ENCODE measurements around the gene VPS39.

VPS39 gene

GRCh38 chr15:42135351-42135750 lies 72.8 kb downstream of the VPS39 start:
- DNase-seq (ENCODE audit: low read depth): no peak
- no peak overlapping the region for H3K4me3 ChIP-seq (ENCODE audit: low read depth, low read length)
- in situ Hi-C loops (cut with HindIII; ENCODE audit: low sequenced_read_pairs): no loop called here
- TF ChIP-seq CTCF (IDR thresholded peaks at IDR 0.05; ENCODE audit: low read depth, low read length, missing control alignments): no peak

GRCh38 chr15:42134617-42135245 lies 73.4 kb downstream of the VPS39 start:
- no peak for TF ChIP-seq CTCF (IDR thresholded peaks at IDR 0.05; ENCODE audit: low read depth, low read length, missing control alignments)

GRCh38 chr15:42133886-42134502 lies 74.1 kb downstream of the VPS39 start:
- DNase-seq (ENCODE audit: low read depth): no peak
- no peak overlapping the region for H3K4me3 ChIP-seq (ENCODE audit: low read depth, low read length)
- peak; percentile 65 for TF ChIP-seq CTCF (IDR thresholded peaks at IDR 0.05; ENCODE audit: low read depth, low read length, missing control alignments)
- in situ Hi-C loops (cut with HindIII; ENCODE audit: low sequenced_read_pairs): no loop called here

More at GRCh38 chr15:42134617-42135245, 73.4 kb downstream of the VPS39 start:
- in situ Hi-C loops (cut with HindIII; ENCODE audit: low sequenced_read_pairs): no loop called here
- DNase-seq (ENCODE audit: low read depth): no peak
- H3K4me3 ChIP-seq (ENCODE audit: low read depth, low read length): no peak overlapping the region

- TF ChIP-seq CTCF (IDR thresholded peaks at IDR 0.05; ENCODE audit: low read depth, low read length, missing control alignments): no peak
- in situ Hi-C loops (cut with HindIII; ENCODE audit: low sequenced_read_pairs): no loop called here
- no peak for DNase-seq (ENCODE audit: low read depth)
These were observed 74.7 kb downstream of the VPS39 start for GRCh38 chr15:42133356-42133755.

GRCh38 chr15:42131826-42132806 lies 76.0 kb downstream of the VPS39 start:
- H3K4me3 ChIP-seq (ENCODE audit: low read depth, low read length): no peak overlapping the region
- DNase-seq (ENCODE audit: low read depth): no peak
- in situ Hi-C loops (cut with HindIII; ENCODE audit: low sequenced_read_pairs): no loop called here
- no peak for TF ChIP-seq CTCF (IDR thresholded peaks at IDR 0.05; ENCODE audit: low read depth, low read length, missing control alignments)

More at GRCh38 chr15:42133356-42133755, 74.7 kb downstream of the VPS39 start:
- no peak overlapping the region for H3K4me3 ChIP-seq (ENCODE audit: low read depth, low read length)

GRCh38 chr15:42131006-42131405 lies 77.1 kb downstream of the VPS39 start:
- in situ Hi-C loops (cut with HindIII; ENCODE audit: low sequenced_read_pairs): no loop called here
- no peak for TF ChIP-seq CTCF (IDR thresholded peaks at IDR 0.05; ENCODE audit: low read depth, low read length, missing control alignments)
- no peak for DNase-seq (ENCODE audit: low read depth)
- H3K4me3 ChIP-seq (ENCODE audit: low read depth, low read length): no peak overlapping the region
